Measurements from ENCODE around the gene TRDN.
"Not testable (repeated sequence)": the region's sequence is repeated elsewhere in the genome, so short reads cannot be mapped to it uniquely, and the experiment has no call there.

The TRDN gene

GRCh38 chr6:123565529-123565928, 71.2 kb downstream of the TRDN start:
- no peaks in the 10 kb centered on the region for H3K36me3 ChIP-seq (ENCODE audit: control insufficient read depth, insufficient read depth, low read length)
- 93 to 95% methylated on average over 10 of the region's 10 CpGs for WGBS, 2 experiments
- H3K27me3 ChIP-seq (ENCODE audit: control insufficient read depth, insufficient read depth, low read length, poor library complexity, severe bottlenecking), result no peaks in the 10 kb centered on the region

GRCh38 chr6:123564361-123564760, 72.4 kb downstream of the TRDN start:
- Histone ChIP-seq H3K4me1 (ENCODE audit: control insufficient read depth, insufficient read depth, low read length) (no peaks in the 10 kb centered on the region), H3K4me3 (ENCODE audit: insufficient read depth, low read depth, low read length) (no peak overlapping the region), H3K27ac (ENCODE audit: insufficient read depth, low read depth, low read length, poor library complexity, severe bottlenecking) (no peak overlapping the region), H3K36me3 (ENCODE audit: control insufficient read depth, insufficient read depth, low read length) (no peaks in the 10 kb centered on the region), H3K27me3 (ENCODE audit: control insufficient read depth, insufficient read depth, low read length, poor library complexity, severe bottlenecking) (no peaks in the 10 kb centered on the region), H3K9me3 (ENCODE audit: control insufficient read depth, low read length) (no peaks in the 10 kb centered on the region)
- 84 to 91% methylated on average over 3 of the region's 3 CpGs for WGBS, 2 experiments

More at GRCh38 chr6:123565529-123565928, 71.2 kb downstream of the TRDN start:
- H3K4me1 ChIP-seq (ENCODE audit: control insufficient read depth, insufficient read depth, low read length), result no peaks in the 10 kb centered on the region
- H3K27ac ChIP-seq (ENCODE audit: insufficient read depth, low read depth, low read length, poor library complexity, severe bottlenecking), result no peak overlapping the region
- no peak overlapping the region for H3K4me3 ChIP-seq (ENCODE audit: insufficient read depth, low read depth, low read length)
- H3K9me3 ChIP-seq (ENCODE audit: control insufficient read depth, low read length), result no peaks in the 10 kb centered on the region

- H3K36me3 ChIP-seq (ENCODE audit: control insufficient read depth, insufficient read depth, low read length), result no peaks in the 10 kb centered on the region
- no peak overlapping the region for H3K4me3 ChIP-seq (ENCODE audit: insufficient read depth, low read depth, low read length)
- H3K4me1 ChIP-seq (ENCODE audit: control insufficient read depth, insufficient read depth, low read length), result no peaks in the 10 kb centered on the region
- H3K27ac ChIP-seq (ENCODE audit: insufficient read depth, low read depth, low read length, poor library complexity, severe bottlenecking), result no peak overlapping the region
- no peaks in the 10 kb centered on the region for H3K27me3 ChIP-seq (ENCODE audit: control insufficient read depth, insufficient read depth, low read length, poor library complexity, severe bottlenecking)
- no peaks in the 10 kb centered on the region for H3K9me3 ChIP-seq (ENCODE audit: control insufficient read depth, low read length)
Observed at GRCh38 chr6:123562677-123563076, 74.1 kb downstream of the TRDN start.

DNA sequence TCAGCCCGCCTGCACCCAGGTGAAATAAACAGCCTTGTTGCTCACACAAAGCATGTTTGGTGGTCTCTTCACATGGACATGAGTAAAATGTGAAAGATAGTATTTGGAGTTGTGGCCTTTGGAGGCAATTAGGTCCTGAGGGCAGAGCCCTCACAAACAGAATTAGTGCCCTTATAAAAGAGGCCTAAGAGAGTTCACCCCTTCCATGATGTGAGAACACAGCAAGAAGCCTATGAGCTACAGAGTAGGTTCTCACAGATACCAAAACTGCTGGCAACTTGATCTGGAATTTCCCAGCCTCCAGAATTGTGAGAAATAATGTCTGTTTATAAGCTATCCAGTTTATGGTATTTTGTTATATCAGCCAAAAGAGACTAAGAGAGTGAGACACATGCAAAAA, 74.5 kb downstream of the TRDN start:
- Histone ChIP-seq H3K36me3 (ENCODE audit: control insufficient read depth, insufficient read depth, low read length) (no peaks in the 10 kb centered on the region), H3K9me3 (ENCODE audit: control insufficient read depth, low read length) (no peaks in the 10 kb centered on the region), H3K27me3 (ENCODE audit: control insufficient read depth, insufficient read depth, low read length, poor library complexity, severe bottlenecking) (no peaks in the 10 kb centered on the region), H3K4me1 (ENCODE audit: control insufficient read depth, insufficient read depth, low read length) (no peaks in the 10 kb centered on the region), H3K4me3 (ENCODE audit: insufficient read depth, low read depth, low read length) (no peak overlapping the region), H3K27ac (ENCODE audit: insufficient read depth, low read depth, low read length, poor library complexity, severe bottlenecking) (no peak overlapping the region)
- WGBS, 2 experiments, result 85 to 92% methylated on average over 1 of the region's 1 CpG

DNA sequence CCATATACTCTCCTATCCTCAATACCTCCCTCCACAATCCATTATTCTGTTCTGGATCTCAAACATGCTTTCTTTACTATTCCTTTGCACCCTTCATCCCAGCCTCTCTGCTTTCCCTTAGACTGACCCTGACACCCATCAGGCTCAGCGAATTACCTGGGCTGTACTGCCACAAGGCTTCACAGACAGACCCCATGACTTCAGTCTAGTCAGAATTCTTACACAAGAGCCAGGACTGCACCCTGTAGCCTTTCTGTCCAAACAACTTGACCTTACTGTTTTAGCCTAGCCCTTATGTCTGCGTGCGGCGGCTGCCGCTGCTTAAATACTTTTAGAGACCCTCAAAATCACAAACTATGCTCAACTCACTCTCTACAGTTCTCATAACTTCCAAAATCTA, 76.9 kb downstream of the TRDN start:
- H3K36me3 ChIP-seq (ENCODE audit: control insufficient read depth, insufficient read depth, low read length); H3K27me3 ChIP-seq (ENCODE audit: control insufficient read depth, insufficient read depth, low read length, poor library complexity, severe bottlenecking); H3K4me1 ChIP-seq (ENCODE audit: control insufficient read depth, insufficient read depth, low read length); H3K4me3 ChIP-seq (ENCODE audit: insufficient read depth, low read depth, low read length); H3K27ac ChIP-seq (ENCODE audit: insufficient read depth, low read depth, low read length, poor library complexity, severe bottlenecking); H3K9me3 ChIP-seq (ENCODE audit: control insufficient read depth, low read length): not testable (repeated sequence)
- WGBS, 2 experiments, result 88% methylated on average over 5 of the region's 5 CpGs

DNA sequence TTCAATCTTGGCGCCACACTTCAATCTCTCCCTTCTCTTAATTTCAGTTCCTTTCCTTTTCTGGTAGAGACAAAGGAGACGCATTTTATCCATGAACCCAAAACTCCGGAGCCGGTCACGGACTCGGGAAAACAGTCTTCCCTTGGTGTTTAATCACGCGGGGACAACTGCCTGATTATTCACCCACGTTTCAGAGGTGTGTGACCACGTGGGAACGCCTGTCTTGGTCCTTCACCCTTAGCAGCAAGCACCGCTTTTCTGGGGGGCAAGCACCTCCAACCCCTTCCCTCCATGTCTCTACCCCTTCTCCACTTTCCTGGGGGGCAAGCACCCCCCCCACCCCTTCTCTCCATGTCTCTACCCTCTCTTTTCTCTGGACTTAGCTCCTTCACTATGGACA, 79.3 kb downstream of the TRDN start:
- H3K36me3 ChIP-seq (ENCODE audit: control insufficient read depth, insufficient read depth, low read length); H3K4me3 ChIP-seq (ENCODE audit: insufficient read depth, low read depth, low read length); H3K9me3 ChIP-seq (ENCODE audit: control insufficient read depth, low read length); H3K27ac ChIP-seq (ENCODE audit: insufficient read depth, low read depth, low read length, poor library complexity, severe bottlenecking); H3K27me3 ChIP-seq (ENCODE audit: control insufficient read depth, insufficient read depth, low read length, poor library complexity, severe bottlenecking); H3K4me1 ChIP-seq (ENCODE audit: control insufficient read depth, insufficient read depth, low read length): not testable (repeated sequence)
- WGBS, 2 experiments, result 96 to 97% methylated on average over 12 of the region's 12 CpGs

DNA sequence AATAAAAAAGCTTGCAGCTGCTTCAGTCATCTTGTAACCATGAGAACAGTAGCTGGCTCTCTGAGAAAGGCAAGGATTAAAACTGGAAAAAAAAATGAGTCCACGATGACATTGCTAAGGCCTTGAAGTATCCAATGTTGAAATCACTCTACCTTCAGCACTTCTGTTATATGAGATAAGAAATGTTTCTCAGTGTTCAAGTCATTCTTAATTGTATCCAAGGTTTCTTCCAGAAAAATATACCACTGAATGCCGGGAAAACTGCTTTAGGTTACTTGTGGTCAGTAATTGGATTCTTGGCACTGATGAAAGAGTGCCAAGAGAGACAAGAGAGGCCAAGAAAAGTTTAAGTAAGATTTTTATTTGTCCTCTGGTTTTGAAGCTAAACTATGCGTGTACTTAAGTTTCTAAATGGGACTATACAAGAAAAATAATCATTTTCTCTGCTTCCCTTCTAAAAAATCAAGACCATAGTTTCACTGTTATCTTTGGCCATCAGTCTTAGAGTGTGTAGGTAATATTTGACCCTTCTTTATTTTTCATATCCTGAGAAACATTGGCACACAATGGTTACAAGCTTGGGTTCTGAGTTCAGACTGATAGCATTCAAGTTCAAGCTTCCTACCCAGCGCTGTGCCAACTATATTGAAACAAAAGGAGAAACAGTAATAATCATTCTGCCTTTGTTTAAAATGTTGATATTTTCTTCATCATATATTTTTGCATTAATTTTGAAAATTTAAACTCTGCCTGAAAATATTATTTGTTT, 84.6 kb downstream of the TRDN start:
- Histone ChIP-seq H3K36me3 (ENCODE audit: control insufficient read depth, insufficient read depth, low read length) (no peaks in the 10 kb centered on the region), H3K4me3 (ENCODE audit: insufficient read depth, low read depth, low read length) (no peak overlapping the region), H3K9me3 (ENCODE audit: control insufficient read depth, low read length) (no peaks in the 10 kb centered on the region), H3K27ac (ENCODE audit: insufficient read depth, low read depth, low read length, poor library complexity, severe bottlenecking) (no peak overlapping the region), H3K27me3 (ENCODE audit: control insufficient read depth, insufficient read depth, low read length, poor library complexity, severe bottlenecking) (no peaks in the 10 kb centered on the region), H3K4me1 (ENCODE audit: control insufficient read depth, insufficient read depth, low read length) (no peaks in the 10 kb centered on the region)
- WGBS, 2 experiments, result 68 to 91% methylated on average over 2 to 4 of the region's 4 CpGs

GRCh38 chr6:123550052-123550617, 86.6 kb downstream of the TRDN start:
- H3K27ac ChIP-seq (ENCODE audit: insufficient read depth, low read depth, low read length, poor library complexity, severe bottlenecking), result no peak overlapping the region
- 90 to 95% methylated on average over 2 of the region's 2 CpGs for WGBS, 2 experiments
- no peaks in the 10 kb centered on the region for H3K36me3 ChIP-seq (ENCODE audit: control insufficient read depth, insufficient read depth, low read length)
- H3K4me1 ChIP-seq (ENCODE audit: control insufficient read depth, insufficient read depth, low read length), result no peaks in the 10 kb centered on the region
- no peaks in the 10 kb centered on the region for H3K9me3 ChIP-seq (ENCODE audit: control insufficient read depth, low read length)
- no peaks in the 10 kb centered on the region for H3K27me3 ChIP-seq (ENCODE audit: control insufficient read depth, insufficient read depth, low read length, poor library complexity, severe bottlenecking)
- no peak overlapping the region for H3K4me3 ChIP-seq (ENCODE audit: insufficient read depth, low read depth, low read length)

DNA sequence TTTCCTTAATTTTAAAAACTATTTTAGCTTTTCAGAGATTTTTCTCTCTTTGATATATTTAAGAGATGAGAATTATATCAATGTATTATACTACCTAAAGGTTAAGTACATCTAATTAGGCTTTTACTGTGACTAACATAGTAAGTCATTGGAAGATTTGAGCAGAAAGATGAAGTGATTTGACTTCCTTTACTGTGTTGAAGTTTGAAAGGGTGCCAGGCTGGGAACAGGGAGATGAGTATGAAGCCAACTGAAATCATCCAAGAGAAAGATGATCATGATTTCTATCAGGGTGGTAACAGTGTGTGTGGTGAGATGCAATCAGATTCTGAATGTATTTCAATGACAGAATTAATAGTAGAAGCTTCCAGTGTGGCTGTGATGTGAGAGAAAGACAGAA, 87.3 kb downstream of the TRDN start:
- Histone ChIP-seq H3K27me3 (ENCODE audit: control insufficient read depth, insufficient read depth, low read length, poor library complexity, severe bottlenecking) (no peaks in the 10 kb centered on the region), H3K4me3 (ENCODE audit: insufficient read depth, low read depth, low read length) (no peak overlapping the region), H3K9me3 (ENCODE audit: control insufficient read depth, low read length) (no peaks in the 10 kb centered on the region), H3K4me1 (ENCODE audit: control insufficient read depth, insufficient read depth, low read length) (no peaks in the 10 kb centered on the region), H3K27ac (ENCODE audit: insufficient read depth, low read depth, low read length, poor library complexity, severe bottlenecking) (no peak overlapping the region), H3K36me3 (ENCODE audit: control insufficient read depth, insufficient read depth, low read length) (no peaks in the 10 kb centered on the region)

DNA sequence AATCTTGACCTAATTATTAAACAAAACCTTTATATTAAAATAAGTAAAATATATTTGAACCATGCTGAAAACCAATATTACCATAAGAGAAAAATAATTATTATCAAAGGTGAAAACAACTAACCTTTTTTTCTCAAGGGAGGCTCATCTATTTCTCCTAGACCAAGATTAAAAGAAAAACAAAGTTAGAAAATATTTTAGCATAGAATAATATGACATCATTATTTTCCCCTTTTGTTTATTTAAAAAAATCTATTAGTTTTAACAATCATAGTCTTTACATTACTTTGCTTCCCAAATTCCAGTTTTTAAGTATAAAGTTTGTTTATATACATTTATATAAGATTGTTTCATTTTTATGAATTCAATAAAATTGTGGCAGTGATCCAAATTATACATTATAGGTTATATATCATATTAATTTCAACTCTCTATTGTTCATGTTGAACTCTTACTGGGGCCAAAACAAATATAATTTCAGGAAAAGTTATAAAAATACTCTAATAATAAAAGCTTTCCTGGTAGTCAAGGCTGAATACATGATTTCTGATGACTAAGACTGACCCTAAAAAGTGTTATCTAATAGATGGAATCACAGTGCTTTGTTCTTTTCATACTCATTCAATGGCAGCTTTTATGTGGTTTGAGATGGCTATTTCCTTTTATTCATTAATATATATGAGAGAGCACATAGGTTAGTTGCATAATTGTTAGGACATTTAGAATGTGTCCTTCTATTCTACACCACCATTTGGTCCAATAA, 89.4 kb downstream of the TRDN start:
- Histone ChIP-seq H3K27me3 (ENCODE audit: control insufficient read depth, insufficient read depth, low read length, poor library complexity, severe bottlenecking) (no peaks in the 10 kb centered on the region), H3K9me3 (ENCODE audit: control insufficient read depth, low read length) (no peaks in the 10 kb centered on the region), H3K4me1 (ENCODE audit: control insufficient read depth, insufficient read depth, low read length) (no peaks in the 10 kb centered on the region), H3K4me3 (ENCODE audit: insufficient read depth, low read depth, low read length) (no peak overlapping the region), H3K27ac (ENCODE audit: insufficient read depth, low read depth, low read length, poor library complexity, severe bottlenecking) (no peak overlapping the region), H3K36me3 (ENCODE audit: control insufficient read depth, insufficient read depth, low read length) (no peaks in the 10 kb centered on the region)
